Measurements from ENCODE around the gene GRAP.

DNA sequence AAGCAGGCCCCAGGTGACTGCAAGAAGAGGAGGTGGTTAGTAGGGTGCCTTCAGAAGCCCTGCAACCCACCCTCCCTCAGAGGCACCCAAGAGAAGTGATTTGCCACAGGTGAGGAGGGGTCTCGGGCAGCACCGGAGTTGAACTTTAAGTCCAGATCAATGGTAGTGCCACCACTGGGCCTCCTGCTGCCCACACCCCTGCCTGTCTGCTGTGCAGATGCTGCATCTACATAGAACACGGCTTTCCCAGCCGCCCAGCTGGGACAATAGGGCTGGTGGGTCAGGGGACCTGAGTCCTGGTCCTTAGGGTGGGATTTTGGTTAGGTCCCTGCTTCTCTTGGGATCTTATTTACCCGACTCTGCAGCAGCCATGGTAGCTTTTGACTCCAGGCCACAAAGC lies 24.6 kb downstream of the GRAP start:
- no peak for TF ChIP-seq CTCF (IDR thresholded peaks at IDR 0.05 in 8 of 11, conservative IDR thresholded peaks at IDR 0.05 in 3 of 11)
- TF ChIP-seq POLR2A (IDR thresholded peaks at IDR 0.05), result no peak
- TF ChIP-seq POLR2AphosphoS5 (IDR thresholded peaks at IDR 0.05), result no peak
